Measurements from ENCODE around the gene PANK4.
"Not testable (repeated sequence)": the region's sequence is repeated elsewhere in the genome, so short reads cannot be mapped to it uniquely, and the experiment has no call there.

PANK4 gene

DNA sequence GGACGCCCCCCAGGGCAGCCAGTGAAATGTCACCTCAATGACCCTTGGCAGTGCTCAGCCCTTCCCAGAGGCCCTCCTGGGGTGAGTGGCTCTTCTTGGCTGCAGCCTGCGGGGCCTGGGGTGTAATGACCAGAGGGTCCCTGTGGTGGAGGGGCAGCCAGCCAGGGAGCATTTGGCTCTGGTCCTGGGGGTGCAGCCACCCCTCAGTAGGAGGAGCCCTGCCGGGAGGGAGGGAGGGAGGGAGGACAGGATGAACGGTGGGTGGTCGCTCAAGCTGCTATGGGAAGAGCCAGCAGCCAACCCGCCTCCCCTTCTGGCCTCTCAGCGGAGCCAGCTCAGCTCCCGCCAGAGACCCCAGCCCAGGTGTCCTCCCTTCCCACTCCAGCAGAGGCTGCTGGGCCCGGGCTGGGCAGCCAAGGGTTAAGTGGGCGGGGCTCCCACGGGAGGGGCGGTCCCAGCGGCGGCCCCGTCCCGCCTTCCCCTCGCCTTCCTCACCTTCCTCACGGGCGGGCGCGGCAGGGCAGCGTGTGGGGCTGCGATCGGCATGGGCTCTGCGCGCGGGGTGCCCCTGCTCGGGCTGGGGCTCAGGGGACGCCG, 59.3 kb downstream of the PANK4 start:
- H3K9me3 ChIP-seq (ENCODE audit: insufficient read depth, low read depth, low read length), result no peaks in the 10 kb centered on the region
- H3K27me3 ChIP-seq (ENCODE audit: insufficient read depth, low read length), result no peaks in the 10 kb centered on the region
- H3K4me1 ChIP-seq (ENCODE audit: insufficient read depth, low read length), result no peaks in the 10 kb centered on the region
- H3K9ac ChIP-seq (ENCODE audit: low read depth, low read length), result no peak overlapping the region
- H3K27ac ChIP-seq (ENCODE audit: low read length), result no peak overlapping the region
- H3K36me3 ChIP-seq (ENCODE audit: insufficient read depth, low read depth, low read length), result no peaks in the 10 kb centered on the region
- peak overlapping the region; percentile 40; the same call in 1 of the 2 replicates for H3K4me3 ChIP-seq (ENCODE audit: low read length)

GRCh38 chr1:2466270-2466665, 60.1 kb downstream of the PANK4 start:
- Histone ChIP-seq H3K9ac (ENCODE audit: low read depth, low read length) (no peak overlapping the region), H3K27ac (ENCODE audit: low read length) (no peak overlapping the region), H3K36me3 (ENCODE audit: insufficient read depth, low read depth, low read length) (no peaks in the 10 kb centered on the region), H3K4me3 (ENCODE audit: low read length) (no peak overlapping the region), H3K27me3 (ENCODE audit: insufficient read depth, low read length) (no peaks in the 10 kb centered on the region), H3K4me1 (ENCODE audit: insufficient read depth, low read length) (no peaks in the 10 kb centered on the region), H3K9me3 (ENCODE audit: insufficient read depth, low read depth, low read length) (no peaks in the 10 kb centered on the region)

- Histone ChIP-seq H3K27me3 (ENCODE audit: insufficient read depth, low read length) (no peaks in the 10 kb centered on the region), H3K27ac (ENCODE audit: low read length) (no peak overlapping the region), H3K9ac (ENCODE audit: low read depth, low read length) (no peak overlapping the region), H3K4me1 (ENCODE audit: insufficient read depth, low read length) (no peaks in the 10 kb centered on the region), H3K9me3 (ENCODE audit: insufficient read depth, low read depth, low read length) (no peaks in the 10 kb centered on the region), H3K4me3 (ENCODE audit: low read length) (no peak overlapping the region), H3K36me3 (ENCODE audit: insufficient read depth, low read depth, low read length) (no peaks in the 10 kb centered on the region)
Measured at GRCh38 chr1:2465371-2466269, 60.8 kb downstream of the PANK4 start.

DNA sequence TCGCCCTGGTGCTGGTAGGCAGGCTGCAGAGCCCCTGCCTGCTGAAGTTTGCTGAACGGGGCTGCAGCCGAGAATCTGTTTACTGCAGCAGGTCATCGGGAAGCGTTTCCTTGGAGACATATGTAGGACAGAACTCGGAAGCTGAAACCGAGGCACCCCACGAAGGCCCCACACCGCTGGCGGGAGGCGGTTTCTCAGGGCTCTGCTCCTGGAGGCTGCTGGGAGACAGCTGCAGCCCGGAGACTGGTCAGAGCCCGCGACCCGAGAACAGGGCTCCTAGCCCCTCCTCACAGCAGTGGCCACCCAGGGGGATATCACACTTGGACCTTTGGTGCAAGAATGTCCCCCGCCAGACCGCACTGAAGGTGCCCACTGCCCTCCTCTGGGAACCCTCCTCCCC, 63.0 kb downstream of the PANK4 start:
- Histone ChIP-seq H3K9ac (ENCODE audit: low read depth, low read length) (no peak overlapping the region), H3K9me3 (ENCODE audit: insufficient read depth, low read depth, low read length) (no peaks in the 10 kb centered on the region), H3K36me3 (ENCODE audit: insufficient read depth, low read depth, low read length) (no peaks in the 10 kb centered on the region), H3K27me3 (ENCODE audit: insufficient read depth, low read length) (no peaks in the 10 kb centered on the region), H3K4me1 (ENCODE audit: insufficient read depth, low read length) (no peaks in the 10 kb centered on the region), H3K4me3 (ENCODE audit: low read length) (no peak overlapping the region), H3K27ac (ENCODE audit: low read length) (no peak overlapping the region)

GRCh38 chr1:2462819-2463218, 63.6 kb downstream of the PANK4 start:
- H3K4me3 ChIP-seq (ENCODE audit: low read length), result no peak overlapping the region
- H3K27me3 ChIP-seq (ENCODE audit: insufficient read depth, low read length), result no peaks in the 10 kb centered on the region
- H3K9me3 ChIP-seq (ENCODE audit: insufficient read depth, low read depth, low read length), result no peaks in the 10 kb centered on the region
- no peak overlapping the region for H3K27ac ChIP-seq (ENCODE audit: low read length)
- no peaks in the 10 kb centered on the region for H3K36me3 ChIP-seq (ENCODE audit: insufficient read depth, low read depth, low read length)
- no peak overlapping the region for H3K9ac ChIP-seq (ENCODE audit: low read depth, low read length)
- H3K4me1 ChIP-seq (ENCODE audit: insufficient read depth, low read length), result no peaks in the 10 kb centered on the region

DNA sequence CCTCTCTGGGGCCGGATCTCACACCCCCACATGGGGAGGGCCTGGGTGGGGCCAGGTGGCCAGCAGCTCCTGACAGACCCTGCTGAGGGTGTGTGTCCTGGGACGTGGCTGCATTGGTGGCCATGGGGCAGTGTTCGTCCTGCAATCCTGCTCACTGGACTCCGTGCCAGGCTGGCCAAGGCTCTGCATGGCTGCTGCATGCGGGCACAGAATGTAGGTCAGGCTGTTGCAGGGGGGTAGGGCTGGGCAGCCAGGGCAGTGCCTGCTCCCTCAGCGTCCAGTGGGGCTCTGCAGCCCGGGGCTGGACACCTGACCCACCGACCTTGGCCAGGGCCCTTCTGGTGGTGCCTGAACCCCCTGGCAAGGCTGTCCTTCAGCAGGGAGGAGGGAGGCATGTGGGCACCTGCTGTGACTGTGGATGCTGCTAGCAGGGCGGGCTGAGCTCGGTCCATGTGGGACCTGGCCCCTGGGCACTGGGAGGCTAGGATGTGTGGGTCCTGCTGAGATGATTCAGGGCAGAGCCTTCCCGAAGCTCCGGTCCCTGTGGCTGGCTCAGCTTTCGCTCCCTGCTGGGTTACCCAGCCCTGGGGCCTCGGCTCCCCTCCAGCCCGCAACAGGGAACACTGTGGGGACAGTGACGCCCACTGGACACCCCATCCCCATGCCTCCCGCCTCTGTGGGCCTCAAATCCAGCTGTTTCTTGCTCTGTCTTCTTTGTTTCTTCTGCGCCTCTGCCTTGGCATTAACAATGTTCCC, 65.2 kb downstream of the PANK4 start:
- no peaks in the 10 kb centered on the region for H3K4me1 ChIP-seq (ENCODE audit: insufficient read depth, low read length)
- H3K36me3 ChIP-seq (ENCODE audit: insufficient read depth, low read depth, low read length), result no peaks in the 10 kb centered on the region
- H3K9me3 ChIP-seq (ENCODE audit: insufficient read depth, low read depth, low read length), result no peaks in the 10 kb centered on the region
- H3K27me3 ChIP-seq (ENCODE audit: insufficient read depth, low read length), result no peaks in the 10 kb centered on the region
- H3K9ac ChIP-seq (ENCODE audit: low read depth, low read length), result no peak overlapping the region
- no peak overlapping the region for H3K4me3 ChIP-seq (ENCODE audit: low read length)
- H3K27ac ChIP-seq (ENCODE audit: low read length), result no peak overlapping the region

DNA sequence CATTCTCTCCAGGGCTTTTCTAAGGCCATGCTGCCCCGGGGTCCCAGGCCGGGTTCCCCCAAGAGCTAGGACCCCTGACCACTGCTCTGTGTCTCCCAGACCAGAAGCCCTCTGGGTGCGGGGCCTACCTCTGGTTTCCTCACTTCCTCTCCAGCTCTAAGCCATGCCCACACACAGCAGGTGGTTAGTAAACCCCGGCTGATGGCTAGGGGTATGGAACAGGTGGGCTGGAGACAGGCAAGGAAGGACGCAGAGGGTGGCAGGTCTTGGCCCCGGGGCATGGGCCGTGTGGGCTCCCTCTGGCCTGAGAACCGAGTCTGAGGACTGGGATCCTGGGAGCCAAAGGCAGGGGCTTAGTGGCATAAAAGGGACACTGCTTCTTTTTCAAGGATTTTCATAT, 66.2 kb downstream of the PANK4 start:
- no peaks in the 10 kb centered on the region for H3K9me3 ChIP-seq (ENCODE audit: insufficient read depth, low read depth, low read length)
- no peaks in the 10 kb centered on the region for H3K27me3 ChIP-seq (ENCODE audit: insufficient read depth, low read length)
- no peak overlapping the region for H3K4me3 ChIP-seq (ENCODE audit: low read length)
- no peak overlapping the region for H3K27ac ChIP-seq (ENCODE audit: low read length)
- H3K9ac ChIP-seq (ENCODE audit: low read depth, low read length), result no peak overlapping the region
- H3K36me3 ChIP-seq (ENCODE audit: insufficient read depth, low read depth, low read length), result no peaks in the 10 kb centered on the region
- H3K4me1 ChIP-seq (ENCODE audit: insufficient read depth, low read length), result no peaks in the 10 kb centered on the region

DNA sequence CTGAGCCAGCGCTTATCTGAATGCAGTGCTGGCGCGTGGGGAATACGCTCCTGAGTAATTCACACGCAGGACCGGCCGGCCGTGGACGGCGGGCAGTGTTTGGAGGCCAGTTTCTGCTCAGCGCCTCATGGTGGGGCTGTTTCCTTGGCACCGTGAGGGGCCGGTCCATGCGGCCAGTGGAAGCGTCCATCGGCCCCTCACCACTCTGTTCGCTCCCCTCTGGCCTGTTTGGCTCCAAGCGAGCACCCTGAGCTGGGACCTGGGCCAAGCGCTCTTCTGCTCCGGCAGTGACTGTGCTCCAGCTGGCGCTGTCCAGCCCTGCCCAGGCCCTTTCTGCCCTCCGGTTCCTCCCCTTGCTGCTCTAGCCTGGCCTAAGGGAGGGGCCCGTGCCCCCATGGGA, 66.6 kb downstream of the PANK4 start:
- H3K4me3 ChIP-seq (ENCODE audit: low read length), result no peak overlapping the region

GRCh38 chr1:2459102-2459753, 67.2 kb downstream of the PANK4 start:
- H3K4me1 ChIP-seq (ENCODE audit: insufficient read depth, low read length); H3K27ac ChIP-seq (ENCODE audit: low read length): not testable (repeated sequence)

More for the DNA sequence above, 66.6 kb downstream of the PANK4 start:
- H3K27ac ChIP-seq (ENCODE audit: low read length), result no peak overlapping the region
- no peak overlapping the region for H3K9ac ChIP-seq (ENCODE audit: low read depth, low read length)
- no peaks in the 10 kb centered on the region for H3K9me3 ChIP-seq (ENCODE audit: insufficient read depth, low read depth, low read length)
- H3K4me1 ChIP-seq (ENCODE audit: insufficient read depth, low read length), result no peaks in the 10 kb centered on the region
- H3K36me3 ChIP-seq (ENCODE audit: insufficient read depth, low read depth, low read length), result no peaks in the 10 kb centered on the region
- H3K27me3 ChIP-seq (ENCODE audit: insufficient read depth, low read length), result no peaks in the 10 kb centered on the region

DNA sequence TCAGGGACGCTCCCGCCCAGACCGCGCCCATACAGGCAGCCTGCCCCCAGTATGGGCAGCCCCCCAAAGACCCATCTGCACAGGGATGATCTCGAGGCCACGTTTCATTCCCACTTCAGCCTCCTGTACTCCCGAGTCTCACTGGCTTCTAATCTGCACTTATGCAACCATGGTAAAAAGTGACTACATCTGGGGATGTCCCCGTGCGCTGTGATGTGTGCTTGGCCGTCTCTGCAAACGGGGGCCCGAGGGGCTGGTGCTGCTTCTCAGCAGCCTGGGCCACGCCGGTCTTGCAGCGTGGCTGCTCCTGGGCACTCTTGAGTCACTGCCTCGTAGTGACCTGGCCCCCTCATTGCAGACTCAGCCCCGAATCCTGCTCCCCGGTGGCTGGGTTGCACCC, 67.7 kb downstream of the PANK4 start:
- Histone ChIP-seq H3K9ac (ENCODE audit: low read depth, low read length) (no peak overlapping the region), H3K4me1 (ENCODE audit: insufficient read depth, low read length) (no peaks in the 10 kb centered on the region), H3K27ac (ENCODE audit: low read length) (no peak overlapping the region), H3K36me3 (ENCODE audit: insufficient read depth, low read depth, low read length) (no peaks in the 10 kb centered on the region), H3K4me3 (ENCODE audit: low read length) (no peak overlapping the region), H3K27me3 (ENCODE audit: insufficient read depth, low read length) (no peaks in the 10 kb centered on the region), H3K9me3 (ENCODE audit: insufficient read depth, low read depth, low read length) (no peaks in the 10 kb centered on the region)

More at GRCh38 chr1:2459102-2459753, 67.2 kb downstream of the PANK4 start:
- H3K9ac ChIP-seq (ENCODE audit: low read depth, low read length); H3K9me3 ChIP-seq (ENCODE audit: insufficient read depth, low read depth, low read length); H3K27me3 ChIP-seq (ENCODE audit: insufficient read depth, low read length); H3K36me3 ChIP-seq (ENCODE audit: insufficient read depth, low read depth, low read length); H3K4me3 ChIP-seq (ENCODE audit: low read length): not testable (repeated sequence)

All from iPS-20b (cell line).